Measurements from ENCODE around the gene TP53INP2. TPM values are rescaled to one million over a fixed set of nuclear protein-coding genes. Genes with fewer than 3 reads are reported as not detected.
A peak's percentile ranks its signal among the peaks of the same experiment; 100 is the strongest.

The TP53INP2 gene
- total and polyA plus RNA-seq, 2 of the 8 experiments (the other 6 are each of a cell fraction or from before 2014, with no cell fraction given) = 2.4 to 4.8 TPM

- TF ChIP-seq KDM4A (IDR thresholded peaks at IDR 0.05; ENCODE audit: low read depth, low read length, severe bottlenecking) (peak; percentile 74), RNF2 (IDR thresholded peaks at IDR 0.05; ENCODE audit: borderline replicate concordance, low read depth, low read length, missing control alignments, poor library complexity, severe bottlenecking) (peak; percentile 23), CREB1 (IDR thresholded peaks at IDR 0.05) (peak; percentile 72), PHF8 (conservative IDR thresholded peaks at IDR 0.05; ENCODE audit: low read depth, low read length) (0 out of 2 replicates have a peak, but pooled peaks have one; percentile 22), SIN3A (conservative IDR thresholded peaks at IDR 0.05 in 1 of 2, IDR thresholded peaks at IDR 0.05 in 1 of 2; ENCODE audit: low read depth in 1 of 2, low read length in 2 of 2) (peak in 1 of 2 experiments; percentile 9; a peak in 1 of 4 replicates), EP300 (IDR thresholded peaks at IDR 0.05; ENCODE audit: borderline replicate concordance in 1 of 2, low read depth in 2 of 2, low read length in 2 of 2) (no peak)
Observed at GRCh38 chr20:34709044-34709830, 5.1 kb downstream of the TP53INP2 start (continued).
